Upper lobe of right lung (tissue), 1 donor: ENCODE measurements around the gene DNAH2. TPM values are rescaled to one million over a fixed set of nuclear protein-coding genes. Genes with fewer than 3 reads are reported as not detected.

Source experiments
- ATAC-seq: fragments of 200-7000 bp; cut with Tn5 transposase; one replicate; pipeline ENCODE4 v1.9.1; 2020; ENCODE audit warnings: mild to moderate bottlenecking, moderate library complexity
- DNase-seq: peaks from one replicate; pipeline ENCODE4 v3.0.0-alpha.2; 2020
- H3K27ac ChIP-seq: fragments of 200-600 bp; one replicate; pipeline ENCODE4 v1.8.0; 2022
- H3K27me3 ChIP-seq: fragments of 200-600 bp; one replicate; pipeline ENCODE4 v1.8.0; 2022; ENCODE audit warnings: mild to moderate bottlenecking
- H3K36me3 ChIP-seq: fragments of 200-600 bp; one replicate; pipeline ENCODE4 v1.8.0; 2022
- H3K4me1 ChIP-seq: fragments of 200-600 bp; one replicate; pipeline ENCODE4 v1.8.0; 2022
- H3K4me3 ChIP-seq: fragments of 200-600 bp; one replicate; pipeline ENCODE4 v1.8.0; 2022; ENCODE audit warnings: mild to moderate bottlenecking
- H3K9me3 ChIP-seq: fragments of 200-600 bp; one replicate; pipeline ENCODE4 v1.8.0; 2022
- CTCF ChIP-seq: fragments of 200-600 bp; IDR thresholded peaks from one replicate; pipeline ENCODE4 v1.8.0; 2022; ENCODE audit warnings: antibody characterized with exemption
- intact Hi-C: fragments of 100-400 bp; cut with DNase I; formaldehyde crosslinking; loops from one replicate; pipeline ENCODE4 v1.11.0; 2022
- total RNA-seq: library from RNA; stranded (reverse); fragmentation: NEBNext Ultra II Directional; extraction: Animal tissue kit (Norgen Biotek cat#: 25700); gene quantifications from one replicate; pipeline ENCODE4 v1.2.1, GENCODE V29; 2021
- donor health status: DM: no; HTN: yes; CAD: no; lungs with severe emphysema.

DNAH2 gene
- total RNA-seq, 1 donor from 2014 or later: 0.58 TPM

- ATAC-seq (no peak), DNase-seq (no peak)
- H3K36me3 ChIP-seq: no peaks in the 10 kb centered on the region
- H3K9me3 ChIP-seq: no peaks in the 10 kb centered on the region
- no peaks in the 10 kb centered on the region for H3K4me1 ChIP-seq
- intact Hi-C loops: no loop called here
- H3K27me3 ChIP-seq: no peaks in the 10 kb centered on the region
- TF ChIP-seq CTCF: no peak
- H3K27ac ChIP-seq: no peak overlapping the region
- H3K4me3 ChIP-seq: no peak overlapping the region
Measured at GRCh38 chr17:7782240-7782639, 64.7 kb downstream of the DNAH2 start.

- Histone ChIP-seq H3K27ac (no peak overlapping the region), H3K27me3 (no peaks in the 10 kb centered on the region), H3K4me1 (no peaks in the 10 kb centered on the region), H3K4me3 (no peak overlapping the region), H3K9me3 (no peaks in the 10 kb centered on the region), H3K36me3 (no peaks in the 10 kb centered on the region)
- DNase-seq: no peak
- intact Hi-C loops: no loop called here
- no peak for ATAC-seq
- TF ChIP-seq CTCF: no peak
Measured at GRCh38 chr17:7786866-7787265, 69.3 kb downstream of the DNAH2 start.

- Histone ChIP-seq H3K4me1 (no peaks in the 10 kb centered on the region), H3K27me3 (no peaks in the 10 kb centered on the region), H3K36me3 (no peaks in the 10 kb centered on the region), H3K27ac (no peak overlapping the region), H3K4me3 (no peak overlapping the region), H3K9me3 (no peaks in the 10 kb centered on the region)
- ATAC-seq (no peak), DNase-seq (no peak)
- no peak for TF ChIP-seq CTCF
- intact Hi-C loops: no loop called here
Measured at GRCh38 chr17:7789131-7789530, 71.6 kb downstream of the DNAH2 start.

- no peaks in the 10 kb centered on the region for H3K9me3 ChIP-seq
- ATAC-seq (no peak), DNase-seq (no peak)
- H3K4me3 ChIP-seq: no peak overlapping the region
- H3K27me3 ChIP-seq: no peaks in the 10 kb centered on the region
- TF ChIP-seq CTCF: no peak
- intact Hi-C loops: no loop called here
- no peaks in the 10 kb centered on the region for H3K36me3 ChIP-seq
- H3K4me1 ChIP-seq: no peaks in the 10 kb centered on the region
- H3K27ac ChIP-seq: no peak overlapping the region
Measured at GRCh38 chr17:7790150-7790549, 72.6 kb downstream of the DNAH2 start.

GRCh38 chr17:7792611-7793010, 75.1 kb downstream of the DNAH2 start:
- no peak overlapping the region for H3K27ac ChIP-seq
- H3K4me3 ChIP-seq: no peak overlapping the region
- peaks cover 5% of the 10 kb centered on the region for H3K27me3 ChIP-seq
- no peaks in the 10 kb centered on the region for H3K36me3 ChIP-seq
- DNase-seq (no peak), ATAC-seq (no peak)
- no peak for TF ChIP-seq CTCF
- no peaks in the 10 kb centered on the region for H3K4me1 ChIP-seq
- no peaks in the 10 kb centered on the region for H3K9me3 ChIP-seq
- intact Hi-C loops: no loop called here

GRCh38 chr17:7794075-7794663, 76.6 kb downstream of the DNAH2 start:
- Histone ChIP-seq H3K36me3 (no peaks in the 10 kb centered on the region), H3K9me3 (no peaks in the 10 kb centered on the region), H3K4me3 (no peak overlapping the region), H3K4me1 (no peaks in the 10 kb centered on the region), H3K27me3 (peaks cover 5% of the 10 kb centered on the region), H3K27ac (no peak overlapping the region)
- TF ChIP-seq CTCF: no peak
- intact Hi-C loops: no loop called here
- ATAC-seq: no peak
- DNase-seq: no peak
